SU-DHL-6 (cell line): ENCODE data around the gene AXL.

ENCODE experiments used
- H2AFZ ChIP-seq: fragments of 200-600 bp; sonication (generic); 2 replicates; pipeline ENCODE4 v1.6.1; 2014; ENCODE audit warnings: low read depth, mild to moderate bottlenecking, moderate library complexity, mixed read lengths, antibody characterized with exemption, low read length; ENCODE audit not compliant: severe bottlenecking
- H3F3A ChIP-seq: fragments of 200-600 bp; shearing (Covaris generic); 2 replicates; pipeline ENCODE4 v1.6.0; 2016; ENCODE audit warnings: antibody characterized with exemption, mild to moderate bottlenecking; ENCODE audit not compliant: insufficient read depth
- H3K27ac ChIP-seq: fragments of 200-600 bp; sonication (generic); 2 replicates; pipeline ENCODE4 v1.5.1; 2016; ENCODE audit warnings: low read depth, mild to moderate bottlenecking, low read length, moderate library complexity, mixed read lengths
- H3K27me3 ChIP-seq: fragments of 200-600 bp; sonication (generic), shearing (Covaris generic); 2 replicates; pipeline ENCODE4 v1.6.0; 2014; ENCODE audit warnings: mild to moderate bottlenecking, low read length
- H3K36me3 ChIP-seq: fragments of 200-600 bp; sonication (generic); 2 replicates; pipeline ENCODE4 v1.6.1; 2014; ENCODE audit warnings: mild to moderate bottlenecking, low read length, mixed read lengths
- H3K4me2 ChIP-seq: fragments of 300-600, 200-600 bp; shearing (Covaris generic), sonication (generic); 2 replicates; pipeline ENCODE4 v1.6.0; 2014; ENCODE audit warnings: low read length, low read depth, mild to moderate bottlenecking; ENCODE audit not compliant: poor library complexity, severe bottlenecking
- H3K4me3 ChIP-seq: fragments of 200-600 bp; sonication (generic); 2 replicates; pipeline ENCODE4 v1.5.1; 2014; ENCODE audit warnings: antibody characterized with exemption, low read length, mild to moderate bottlenecking, mixed read lengths; ENCODE audit not compliant: insufficient read depth, poor library complexity, severe bottlenecking
- H3K79me2 ChIP-seq: fragments of 200-600 bp; sonication (generic); 2 replicates; pipeline ENCODE4 v1.6.1; 2014; ENCODE audit warnings: mild to moderate bottlenecking, low read length, moderate library complexity; ENCODE audit not compliant: insufficient read depth
- H3K9ac ChIP-seq: fragments of 200-600 bp; sonication (generic); 2 replicates; pipeline ENCODE4 v1.7.0; 2014; ENCODE audit warnings: mild to moderate bottlenecking, low read length
- H3K9me2 ChIP-seq: fragments of 200-600 bp; sonication (generic); replicated peaks from 2 replicates; pipeline ENCODE4 v1.6.1; 2014; ENCODE audit warnings: low read length; ENCODE audit not compliant: insufficient read depth
- H3K9me3 ChIP-seq: fragments of 200-600 bp; sonication (generic); 2 replicates; pipeline ENCODE4 v1.6.1; 2014; ENCODE audit warnings: low read length, mixed read lengths; ENCODE audit not compliant: insufficient read depth
- H4K20me1 ChIP-seq: fragments of 200-600 bp; sonication (generic); 2 replicates; pipeline ENCODE4 v1.6.1; 2014; ENCODE audit warnings: low read depth, mild to moderate bottlenecking, antibody characterized with exemption, low read length, moderate library complexity, mixed read lengths
- EZH2phosphoT487 ChIP-seq: fragments of 200-600 bp; sonication (generic), shearing (Covaris generic); conservative IDR thresholded peaks from 2 replicates; pipeline ENCODE4 v1.6.1; 2018; ENCODE audit warnings: mild to moderate bottlenecking, antibody characterized with exemption, low read length, moderate library complexity, mixed read lengths
- TF ChIP-seq, protein P1 (sequence below): fragments of 200-600 bp; sonication (generic); IDR thresholded peaks from one replicate; pipeline ENCODE4 v1.5.1; 2017; ENCODE audit warnings: antibody characterized with exemption, mild to moderate bottlenecking, low read length, moderate library complexity; ENCODE audit not compliant: insufficient read depth, poor library complexity, severe bottlenecking

Gene AXL

DNA sequence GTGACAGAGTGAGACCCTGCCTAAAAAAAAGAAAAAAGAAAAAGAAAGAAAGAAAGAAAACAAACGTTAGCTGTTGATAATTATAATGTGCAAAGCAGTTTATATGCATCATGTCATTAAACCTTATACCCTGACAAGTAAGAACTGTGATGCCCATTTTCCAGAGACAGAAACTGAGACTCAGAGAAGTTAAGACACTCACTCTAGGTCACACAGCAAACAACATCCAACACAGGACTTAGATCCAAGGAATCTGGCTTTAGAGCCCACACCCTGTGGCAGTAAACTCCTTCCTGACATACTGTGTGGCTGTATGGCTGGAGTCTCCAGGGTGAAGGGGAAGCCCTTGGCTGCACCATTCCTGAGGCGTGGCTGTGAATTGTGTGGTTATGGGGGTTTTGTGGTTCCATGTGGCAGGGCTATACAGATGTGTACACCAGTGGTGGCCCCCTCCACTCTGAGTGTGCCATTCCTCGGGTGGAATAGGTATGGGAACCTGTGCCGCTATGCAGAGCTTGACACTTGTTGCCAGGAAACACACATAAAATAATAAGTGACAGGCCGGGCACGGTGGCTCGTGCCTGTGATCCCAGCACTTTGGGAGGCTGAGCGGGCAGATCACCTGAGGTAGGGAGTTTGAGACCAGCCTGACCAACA lies 15.6 kb downstream of the AXL start:
- Histone ChIP-seq H3K4me2 (no peak overlapping the region), H3F3A (no peaks in the 10 kb centered on the region), H3K4me3 (no peak overlapping the region), H3K9me3 (no peaks in the 10 kb centered on the region), H3K36me3 (no peaks in the 10 kb centered on the region), H3K79me2 (no peaks in the 10 kb centered on the region), H3K27ac (no peak overlapping the region), H2AFZ (no peak overlapping the region), H3K9ac (no peak overlapping the region), H3K9me2 (no peaks in the 10 kb centered on the region), H4K20me1 (no peaks in the 10 kb centered on the region), H3K27me3 (no peaks in the 10 kb centered on the region)
- TF ChIP-seq, protein P1, sequence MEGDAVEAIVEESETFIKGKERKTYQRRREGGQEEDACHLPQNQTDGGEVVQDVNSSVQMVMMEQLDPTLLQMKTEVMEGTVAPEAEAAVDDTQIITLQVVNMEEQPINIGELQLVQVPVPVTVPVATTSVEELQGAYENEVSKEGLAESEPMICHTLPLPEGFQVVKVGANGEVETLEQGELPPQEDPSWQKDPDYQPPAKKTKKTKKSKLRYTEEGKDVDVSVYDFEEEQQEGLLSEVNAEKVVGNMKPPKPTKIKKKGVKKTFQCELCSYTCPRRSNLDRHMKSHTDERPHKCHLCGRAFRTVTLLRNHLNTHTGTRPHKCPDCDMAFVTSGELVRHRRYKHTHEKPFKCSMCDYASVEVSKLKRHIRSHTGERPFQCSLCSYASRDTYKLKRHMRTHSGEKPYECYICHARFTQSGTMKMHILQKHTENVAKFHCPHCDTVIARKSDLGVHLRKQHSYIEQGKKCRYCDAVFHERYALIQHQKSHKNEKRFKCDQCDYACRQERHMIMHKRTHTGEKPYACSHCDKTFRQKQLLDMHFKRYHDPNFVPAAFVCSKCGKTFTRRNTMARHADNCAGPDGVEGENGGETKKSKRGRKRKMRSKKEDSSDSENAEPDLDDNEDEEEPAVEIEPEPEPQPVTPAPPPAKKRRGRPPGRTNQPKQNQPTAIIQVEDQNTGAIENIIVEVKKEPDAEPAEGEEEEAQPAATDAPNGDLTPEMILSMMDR, result no peak
- no peak for TF ChIP-seq EZH2phosphoT487

DNA sequence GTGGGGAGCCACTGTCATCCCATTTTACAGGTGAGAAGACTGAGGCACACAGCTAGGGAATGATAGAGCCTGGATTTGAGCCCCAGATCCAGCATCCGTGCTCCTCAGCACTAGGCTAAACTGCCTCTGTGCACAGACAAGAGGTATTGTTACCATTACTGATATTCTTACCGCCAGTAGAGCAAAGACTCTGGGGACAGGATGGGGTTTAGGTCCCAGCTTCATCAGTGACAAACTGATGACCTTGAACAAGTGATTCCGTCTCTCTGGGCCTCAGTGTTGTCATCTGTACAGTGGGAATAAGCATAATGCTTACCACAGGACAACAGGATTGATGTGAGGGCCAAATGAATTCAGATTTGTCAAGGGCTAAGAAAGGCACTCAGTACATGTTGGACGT lies 16.5 kb downstream of the AXL start:
- Histone ChIP-seq H3K9me3 (no peaks in the 10 kb centered on the region), H3K4me3 (no peak overlapping the region), H3K27ac (no peak overlapping the region), H3K4me2 (no peak overlapping the region), H3K79me2 (no peaks in the 10 kb centered on the region), H3K27me3 (no peaks in the 10 kb centered on the region), H3K9ac (no peak overlapping the region), H2AFZ (no peak overlapping the region), H3K9me2 (no peaks in the 10 kb centered on the region), H3K36me3 (no peaks in the 10 kb centered on the region), H3F3A (no peaks in the 10 kb centered on the region), H4K20me1 (no peaks in the 10 kb centered on the region)
- no peak for TF ChIP-seq EZH2phosphoT487
- TF ChIP-seq, protein P1, result no peak

DNA sequence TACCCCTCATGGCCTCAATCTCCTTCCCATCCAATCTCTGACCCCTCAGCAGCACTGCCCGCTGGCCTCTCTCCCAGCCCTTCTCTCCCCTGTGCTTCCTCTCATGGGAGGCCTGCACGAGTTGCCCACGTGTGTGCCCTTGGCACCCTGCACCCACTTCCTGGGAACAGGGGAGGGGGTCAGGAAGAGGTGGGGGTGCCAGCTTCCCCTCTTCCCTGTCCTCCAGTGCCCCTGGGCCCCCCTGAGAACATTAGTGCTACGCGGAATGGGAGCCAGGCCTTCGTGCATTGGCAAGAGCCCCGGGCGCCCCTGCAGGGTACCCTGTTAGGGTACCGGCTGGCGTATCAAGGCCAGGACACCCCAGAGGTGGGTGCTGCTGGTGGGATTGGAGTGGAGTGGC lies 19.2 kb downstream of the AXL start:
- H3K27ac ChIP-seq, result no peak overlapping the region
- TF ChIP-seq EZH2phosphoT487, result no peak
- TF ChIP-seq, protein P1, result no peak
- no peak overlapping the region for H3K4me3 ChIP-seq
- no peaks in the 10 kb centered on the region for H3K9me2 ChIP-seq
- no peaks in the 10 kb centered on the region for H4K20me1 ChIP-seq
- no peaks in the 10 kb centered on the region for H3K9me3 ChIP-seq
- H2AFZ ChIP-seq, result no peak overlapping the region
- no peaks in the 10 kb centered on the region for H3F3A ChIP-seq
- H3K9ac ChIP-seq, result no peak overlapping the region
- no peaks in the 10 kb centered on the region for H3K27me3 ChIP-seq
- H3K79me2 ChIP-seq, result no peaks in the 10 kb centered on the region
- H3K36me3 ChIP-seq, result no peaks in the 10 kb centered on the region
- no peak overlapping the region for H3K4me2 ChIP-seq
